PFSK-1 (cell line): ENCODE data around the gene FFAR4.

Source experiments
- FOXP2 ChIP-seq: optimal IDR thresholded peaks from 2 replicates; pipeline ENCODE3; 2011; ENCODE audit warnings: borderline replicate concordance, control low read depth, inconsistent platforms; ENCODE audit not compliant: insufficient read depth; ENCODE audit errors: extremely low read length, extremely low read depth
- POLR2AphosphoS5 ChIP-seq: IDR thresholded peaks from 2 replicates; pipeline ENCODE4 v1.6.1; 2012; ENCODE audit warnings: low read depth, mild to moderate bottlenecking, control low read depth, low read length, moderate library complexity
- SIN3A ChIP-seq: IDR thresholded peaks from 2 replicates; pipeline ENCODE4 v1.6.1; 2012; ENCODE audit warnings: mild to moderate bottlenecking, low read length, moderate library complexity, borderline replicate concordance; ENCODE audit not compliant: insufficient read depth
- TAF1 ChIP-seq: IDR thresholded peaks from 2 replicates; pipeline ENCODE4 v1.6.1; 2012; ENCODE audit warnings: low read length, control low read depth, borderline replicate concordance; ENCODE audit not compliant: insufficient read depth
- TF ChIP-seq, protein P1 (sequence below), 2 experiments: IDR thresholded peaks; 2 replicates each; pipeline versions ENCODE4 v1.6.1 to v1.8.0; 2011 to 2012; ENCODE audit warnings: low read depth in 2 of 2, low read length in 2 of 2, control low read depth in 1 of 2, inconsistent platforms in 1 of 2, mild to moderate bottlenecking in 1 of 2, moderate library complexity in 1 of 2; ENCODE audit not compliant: insufficient read depth in 1 of 2

DNA sequence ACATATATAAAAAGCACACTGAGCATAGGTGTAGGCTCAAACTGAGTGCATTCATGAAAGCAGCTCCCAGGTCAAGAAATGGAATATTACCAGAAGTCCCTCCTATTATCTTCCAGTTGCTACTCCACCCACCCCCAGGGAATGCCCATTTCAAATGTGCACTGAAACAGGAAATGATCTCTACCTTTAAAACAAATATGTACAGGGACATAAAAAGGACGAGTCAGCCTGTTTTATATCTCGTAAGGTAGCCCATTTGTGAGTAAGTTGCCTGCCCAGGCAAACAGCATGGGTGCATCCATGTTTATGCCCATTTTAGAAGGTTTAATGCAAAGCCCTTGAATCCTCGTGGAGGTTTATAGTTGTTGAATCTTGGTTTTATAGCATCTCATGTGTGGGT is 10.4 kb downstream of the FFAR4 start:
- TF ChIP-seq POLR2AphosphoS5: no peak
- TF ChIP-seq SIN3A: no peak
- no peak for TF ChIP-seq TAF1
- TF ChIP-seq, protein P1, sequence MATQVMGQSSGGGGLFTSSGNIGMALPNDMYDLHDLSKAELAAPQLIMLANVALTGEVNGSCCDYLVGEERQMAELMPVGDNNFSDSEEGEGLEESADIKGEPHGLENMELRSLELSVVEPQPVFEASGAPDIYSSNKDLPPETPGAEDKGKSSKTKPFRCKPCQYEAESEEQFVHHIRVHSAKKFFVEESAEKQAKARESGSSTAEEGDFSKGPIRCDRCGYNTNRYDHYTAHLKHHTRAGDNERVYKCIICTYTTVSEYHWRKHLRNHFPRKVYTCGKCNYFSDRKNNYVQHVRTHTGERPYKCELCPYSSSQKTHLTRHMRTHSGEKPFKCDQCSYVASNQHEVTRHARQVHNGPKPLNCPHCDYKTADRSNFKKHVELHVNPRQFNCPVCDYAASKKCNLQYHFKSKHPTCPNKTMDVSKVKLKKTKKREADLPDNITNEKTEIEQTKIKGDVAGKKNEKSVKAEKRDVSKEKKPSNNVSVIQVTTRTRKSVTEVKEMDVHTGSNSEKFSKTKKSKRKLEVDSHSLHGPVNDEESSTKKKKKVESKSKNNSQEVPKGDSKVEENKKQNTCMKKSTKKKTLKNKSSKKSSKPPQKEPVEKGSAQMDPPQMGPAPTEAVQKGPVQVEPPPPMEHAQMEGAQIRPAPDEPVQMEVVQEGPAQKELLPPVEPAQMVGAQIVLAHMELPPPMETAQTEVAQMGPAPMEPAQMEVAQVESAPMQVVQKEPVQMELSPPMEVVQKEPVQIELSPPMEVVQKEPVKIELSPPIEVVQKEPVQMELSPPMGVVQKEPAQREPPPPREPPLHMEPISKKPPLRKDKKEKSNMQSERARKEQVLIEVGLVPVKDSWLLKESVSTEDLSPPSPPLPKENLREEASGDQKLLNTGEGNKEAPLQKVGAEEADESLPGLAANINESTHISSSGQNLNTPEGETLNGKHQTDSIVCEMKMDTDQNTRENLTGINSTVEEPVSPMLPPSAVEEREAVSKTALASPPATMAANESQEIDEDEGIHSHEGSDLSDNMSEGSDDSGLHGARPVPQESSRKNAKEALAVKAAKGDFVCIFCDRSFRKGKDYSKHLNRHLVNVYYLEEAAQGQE (IDR thresholded peaks at IDR 0.05; ENCODE audit: insufficient read depth in 1 of 2, low read depth in 2 of 2, low read length in 2 of 2): no peak
- no peak for TF ChIP-seq FOXP2
